ENCODE results near the gene FTCDNL1. TPM values are rescaled to one million over a fixed set of nuclear protein-coding genes. Genes with fewer than 3 reads are reported as not detected.
A peak's percentile ranks its signal among the peaks of the same experiment; 100 is the strongest.

Gene FTCDNL1
- total RNA-seq, 1 experiment from 2014 or later = 2.7 TPM

DNA sequence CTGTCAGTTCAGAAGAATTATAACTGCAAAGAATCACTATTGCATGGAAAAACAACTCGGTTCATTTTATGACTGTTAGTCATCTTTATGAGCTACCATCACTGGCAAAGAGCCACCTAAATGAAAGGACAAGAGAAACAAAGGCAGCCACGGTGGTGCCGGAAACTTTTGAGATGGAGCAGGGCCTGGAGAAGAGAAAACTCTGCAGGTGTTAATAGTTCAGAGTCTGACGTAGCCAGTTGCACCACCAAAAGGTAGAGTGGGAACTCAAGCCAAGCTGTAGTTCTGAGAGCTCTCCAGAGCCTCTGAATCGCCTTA is 110.9 kb downstream of the FTCDNL1 start:
- TF ChIP-seq EZH2 (IDR thresholded peaks at IDR 0.05; ENCODE audit: low read depth) = no peak
- TF ChIP-seq, protein P1, sequence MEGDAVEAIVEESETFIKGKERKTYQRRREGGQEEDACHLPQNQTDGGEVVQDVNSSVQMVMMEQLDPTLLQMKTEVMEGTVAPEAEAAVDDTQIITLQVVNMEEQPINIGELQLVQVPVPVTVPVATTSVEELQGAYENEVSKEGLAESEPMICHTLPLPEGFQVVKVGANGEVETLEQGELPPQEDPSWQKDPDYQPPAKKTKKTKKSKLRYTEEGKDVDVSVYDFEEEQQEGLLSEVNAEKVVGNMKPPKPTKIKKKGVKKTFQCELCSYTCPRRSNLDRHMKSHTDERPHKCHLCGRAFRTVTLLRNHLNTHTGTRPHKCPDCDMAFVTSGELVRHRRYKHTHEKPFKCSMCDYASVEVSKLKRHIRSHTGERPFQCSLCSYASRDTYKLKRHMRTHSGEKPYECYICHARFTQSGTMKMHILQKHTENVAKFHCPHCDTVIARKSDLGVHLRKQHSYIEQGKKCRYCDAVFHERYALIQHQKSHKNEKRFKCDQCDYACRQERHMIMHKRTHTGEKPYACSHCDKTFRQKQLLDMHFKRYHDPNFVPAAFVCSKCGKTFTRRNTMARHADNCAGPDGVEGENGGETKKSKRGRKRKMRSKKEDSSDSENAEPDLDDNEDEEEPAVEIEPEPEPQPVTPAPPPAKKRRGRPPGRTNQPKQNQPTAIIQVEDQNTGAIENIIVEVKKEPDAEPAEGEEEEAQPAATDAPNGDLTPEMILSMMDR (conservative IDR thresholded peaks at IDR 0.05) = peak; percentile 11; the same call in 1 of the 2 replicates
- Histone ChIP-seq H3K9me3 (ENCODE audit: insufficient read depth, low read depth) (no peaks in the 10 kb centered on the region; the same call in 1 of the 2 replicates), H4K20me1 (ENCODE audit: insufficient read depth) (no peaks in the 10 kb centered on the region), H3K79me2 (ENCODE audit: low read depth) (no peaks in the 10 kb centered on the region), H2AFZ (no peak overlapping the region), H3K4me2 (peak overlapping the region; percentile 19; the same call in 1 of the 2 replicates), H3K4me3 (no peak overlapping the region), H3K9me2 (ENCODE audit: insufficient read depth) (no peaks in the 10 kb centered on the region), H3K36me3 (ENCODE audit: low read depth) (no peaks in the 10 kb centered on the region), H3F3A (ENCODE audit: insufficient read depth, low read depth) (no peaks in the 10 kb centered on the region), H3K4me1 (replicated peaks; ENCODE audit: insufficient read depth) (peaks cover 14% of the 10 kb centered on the region), H3K27ac (no peak overlapping the region), H3K27me3 (ENCODE audit: insufficient read depth, low read depth) (no peaks in the 10 kb centered on the region)
- ChIA-PET POLR2A (ENCODE audit: unreplicated experiment) (no interaction called here), CTCF (interaction anchor here (0.6 to 1.4 kb wide), 4 partner anchors 30 to 960 kb away, joined by 3 to 5 read pairs (median 3); no protein-coding TSS in a partner anchor)
- intact Hi-C loops (cut with micrococcal nuclease; ENCODE audit: unreplicated experiment) = loop anchor here (1.0 to 10.0 kb wide), 3 partner anchors 36 to 1425 kb away; no protein-coding TSS in a partner anchor
- BruUV-seq (replicated peaks) = no TSS peak
- no peak for DNase-seq

DNA sequence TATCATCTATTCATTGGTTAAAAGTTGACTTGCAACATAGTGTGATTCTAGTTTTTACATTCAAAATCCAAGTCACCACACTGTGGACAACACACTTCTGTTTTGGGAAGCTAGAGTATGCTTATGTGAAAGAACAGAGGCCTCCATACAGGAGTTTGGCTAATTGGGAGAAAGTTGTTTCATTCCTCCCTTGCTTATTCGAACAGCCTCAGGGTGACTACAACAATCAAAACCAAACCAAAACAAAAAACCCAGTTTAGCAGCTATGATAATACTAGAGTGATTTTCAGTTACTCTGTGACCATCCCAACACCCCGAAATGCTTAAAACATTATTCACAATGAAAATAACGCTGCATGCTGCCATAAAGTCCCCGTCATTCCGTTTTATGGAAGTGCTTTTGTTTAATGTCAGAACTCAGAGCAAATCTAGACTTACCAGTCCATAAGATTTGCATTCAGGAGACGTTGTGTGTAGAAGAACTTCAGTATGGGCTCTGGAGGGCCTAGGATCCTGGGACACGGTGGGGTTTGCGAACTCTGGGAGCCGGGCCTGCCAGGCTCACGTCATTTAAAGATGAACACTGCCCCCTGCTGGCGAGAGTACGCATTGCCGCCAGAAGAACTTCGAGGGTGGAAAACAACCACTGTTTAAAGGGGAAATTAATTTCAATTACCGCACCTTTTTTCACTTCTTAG is 111.4 kb downstream of the FTCDNL1 start:
- Histone ChIP-seq H3K27ac (no peak overlapping the region), H3K9me2 (ENCODE audit: insufficient read depth) (no peaks in the 10 kb centered on the region), H3K79me2 (ENCODE audit: low read depth) (no peaks in the 10 kb centered on the region), H3K4me2 (peak overlapping the region; percentile 19; the same call in 1 of the 2 replicates), H4K20me1 (ENCODE audit: insufficient read depth) (no peaks in the 10 kb centered on the region), H3K27me3 (ENCODE audit: insufficient read depth, low read depth) (no peaks in the 10 kb centered on the region), H3K4me1 (replicated peaks; ENCODE audit: insufficient read depth) (peaks cover 14% of the 10 kb centered on the region), H3K9me3 (ENCODE audit: insufficient read depth, low read depth) (no peaks in the 10 kb centered on the region; the same call in 1 of the 2 replicates), H2AFZ (no peak overlapping the region), H3K4me3 (no peak overlapping the region), H3K36me3 (ENCODE audit: low read depth) (no peaks in the 10 kb centered on the region), H3F3A (ENCODE audit: insufficient read depth, low read depth) (no peaks in the 10 kb centered on the region)
- TF ChIP-seq EZH2 (IDR thresholded peaks at IDR 0.05; ENCODE audit: low read depth) = no peak
- TF ChIP-seq, protein P1 (conservative IDR thresholded peaks at IDR 0.05) = peak; percentile 94
- BruUV-seq (replicated peaks) = no TSS peak
- intact Hi-C loops (cut with micrococcal nuclease; ENCODE audit: unreplicated experiment) = loop anchor here (1.0 to 10.0 kb wide), 3 partner anchors 35 to 1425 kb away; no protein-coding TSS in a partner anchor
- POLR2A ChIA-PET (ENCODE audit: unreplicated experiment) = no interaction called here
- CTCF ChIA-PET = interaction anchor here (0.6 to 1.4 kb wide), 4 partner anchors 30 to 960 kb away, joined by 3 to 5 read pairs (median 3); no protein-coding TSS in a partner anchor
- DNase-seq = peak in 1 of 2 experiments; percentile 58

DNA sequence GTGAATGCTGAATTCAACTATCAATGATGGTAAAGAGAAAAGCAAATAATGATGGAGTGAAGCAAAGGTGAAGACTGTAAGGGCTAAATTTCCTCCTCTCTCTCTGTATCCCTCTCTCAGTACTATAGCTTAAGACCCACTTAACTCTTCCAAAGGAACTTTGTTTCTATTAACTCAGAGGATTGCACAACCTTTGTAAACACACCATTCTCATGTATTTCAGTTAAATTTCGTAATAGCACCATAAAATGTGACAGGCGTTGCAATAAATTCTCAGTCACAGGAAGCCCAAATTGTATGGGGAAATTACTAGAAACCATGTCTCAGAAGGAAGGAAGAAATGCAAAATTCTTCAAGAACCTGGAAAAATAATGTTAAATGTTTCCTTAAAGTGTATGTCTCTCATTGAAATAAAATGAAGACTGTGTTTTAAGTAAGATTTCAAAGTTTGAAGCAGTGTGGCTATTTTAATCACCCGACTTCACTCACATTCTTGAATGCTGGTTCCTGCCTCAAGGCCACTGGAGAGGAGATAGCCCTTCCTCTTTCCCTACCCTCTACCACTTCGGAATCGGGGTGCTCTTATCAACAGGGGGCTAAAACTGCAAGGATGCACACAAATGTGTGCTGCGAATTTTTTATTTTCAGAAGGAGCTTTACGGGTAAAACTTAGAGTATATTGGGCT is 112.1 kb downstream of the FTCDNL1 start:
- intact Hi-C loops (cut with micrococcal nuclease; ENCODE audit: unreplicated experiment) = no loop called here
- ChIA-PET POLR2A (ENCODE audit: unreplicated experiment) (no interaction called here), CTCF (no interaction called here)
- DNase-seq = peak in 1 of 2 experiments; percentile 60
- Histone ChIP-seq H3K4me3 (no peak overlapping the region), H2AFZ (no peak overlapping the region), H3K27ac (no peak overlapping the region), H4K20me1 (ENCODE audit: insufficient read depth) (no peaks in the 10 kb centered on the region), H3K4me2 (peak overlapping the region; percentile 14; the same call in 1 of the 2 replicates), H3K9me2 (ENCODE audit: insufficient read depth) (no peaks in the 10 kb centered on the region), H3K9me3 (ENCODE audit: insufficient read depth, low read depth) (no peaks in the 10 kb centered on the region; the same call in 1 of the 2 replicates), H3K4me1 (replicated peaks; ENCODE audit: insufficient read depth) (peaks cover 14% of the 10 kb centered on the region), H3K27me3 (ENCODE audit: insufficient read depth, low read depth) (no peaks in the 10 kb centered on the region), H3F3A (ENCODE audit: insufficient read depth, low read depth) (no peaks in the 10 kb centered on the region), H3K36me3 (ENCODE audit: low read depth) (no peaks in the 10 kb centered on the region), H3K79me2 (ENCODE audit: low read depth) (no peaks in the 10 kb centered on the region)
- TF ChIP-seq, protein P1 (conservative IDR thresholded peaks at IDR 0.05) = no peak
- TF ChIP-seq EZH2 (IDR thresholded peaks at IDR 0.05; ENCODE audit: low read depth) = no peak
- no TSS peak for BruUV-seq (replicated peaks)

Data from PC-9 (cell line).